Measurements from ENCODE around the gene DCLK2.

The DCLK2 gene

DNA sequence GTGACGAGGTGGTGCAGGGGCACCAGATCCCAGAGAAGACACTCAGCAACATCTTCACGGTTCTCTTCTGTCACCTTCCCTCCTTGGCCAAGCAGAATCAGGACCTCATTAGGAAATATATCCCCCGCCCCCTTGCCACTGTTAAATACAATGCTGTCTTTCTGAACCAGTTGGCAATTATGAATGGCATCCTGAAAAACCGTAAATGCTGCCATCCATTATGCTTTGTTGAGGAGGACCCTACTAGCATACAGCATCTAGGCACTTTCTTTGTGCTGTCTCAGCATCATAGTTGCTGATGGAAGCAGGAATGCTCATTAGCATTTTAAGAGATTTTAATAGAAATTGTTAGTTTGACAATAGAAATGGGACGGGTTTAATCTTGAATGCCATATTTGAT lies 138.5 kb downstream of the DCLK2 start:
- in situ Hi-C loops (cut with MboI; ENCODE audit: low pct_unique_long_range_greater_than_20kb, low sequenced_read_pairs, unreplicated experiment): loop anchor here (25.0 kb wide), 1 partner anchor 204 kb away; no protein-coding TSS in a partner anchor
- TF ChIP-seq, protein P1, sequence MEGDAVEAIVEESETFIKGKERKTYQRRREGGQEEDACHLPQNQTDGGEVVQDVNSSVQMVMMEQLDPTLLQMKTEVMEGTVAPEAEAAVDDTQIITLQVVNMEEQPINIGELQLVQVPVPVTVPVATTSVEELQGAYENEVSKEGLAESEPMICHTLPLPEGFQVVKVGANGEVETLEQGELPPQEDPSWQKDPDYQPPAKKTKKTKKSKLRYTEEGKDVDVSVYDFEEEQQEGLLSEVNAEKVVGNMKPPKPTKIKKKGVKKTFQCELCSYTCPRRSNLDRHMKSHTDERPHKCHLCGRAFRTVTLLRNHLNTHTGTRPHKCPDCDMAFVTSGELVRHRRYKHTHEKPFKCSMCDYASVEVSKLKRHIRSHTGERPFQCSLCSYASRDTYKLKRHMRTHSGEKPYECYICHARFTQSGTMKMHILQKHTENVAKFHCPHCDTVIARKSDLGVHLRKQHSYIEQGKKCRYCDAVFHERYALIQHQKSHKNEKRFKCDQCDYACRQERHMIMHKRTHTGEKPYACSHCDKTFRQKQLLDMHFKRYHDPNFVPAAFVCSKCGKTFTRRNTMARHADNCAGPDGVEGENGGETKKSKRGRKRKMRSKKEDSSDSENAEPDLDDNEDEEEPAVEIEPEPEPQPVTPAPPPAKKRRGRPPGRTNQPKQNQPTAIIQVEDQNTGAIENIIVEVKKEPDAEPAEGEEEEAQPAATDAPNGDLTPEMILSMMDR (IDR thresholded peaks at IDR 0.05; ENCODE audit: extremely low read depth, insufficient read depth, missing control alignments): no peak
- DNase-seq (ENCODE audit: low spot score): no peak

DNA sequence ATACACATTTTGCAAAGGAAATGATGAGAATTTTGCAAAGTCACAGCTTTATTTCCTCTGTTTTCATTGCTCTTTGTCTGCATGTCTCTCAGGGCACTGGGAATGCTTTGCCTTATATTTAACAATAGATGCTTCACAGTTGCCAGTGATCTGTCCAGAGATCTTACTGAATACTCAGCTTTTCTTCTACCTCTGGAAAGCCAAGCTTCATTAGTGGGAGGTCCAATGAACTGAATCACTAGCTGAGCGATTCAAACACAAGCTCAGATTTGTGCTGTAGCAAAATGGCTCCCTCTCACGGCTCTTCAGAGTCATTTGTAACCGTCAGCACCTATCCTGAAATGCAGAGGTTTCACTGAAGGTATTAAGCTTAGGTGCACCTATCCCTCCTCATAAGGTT lies 138.9 kb downstream of the DCLK2 start:
- TF ChIP-seq, protein P1 (IDR thresholded peaks at IDR 0.05; ENCODE audit: extremely low read depth, insufficient read depth, missing control alignments): no peak
- DNase-seq (ENCODE audit: low spot score): no peak
- in situ Hi-C loops (cut with MboI; ENCODE audit: low pct_unique_long_range_greater_than_20kb, low sequenced_read_pairs, unreplicated experiment): loop anchor here (25.0 kb wide), 1 partner anchor 205 kb away; no protein-coding TSS in a partner anchor

DNA sequence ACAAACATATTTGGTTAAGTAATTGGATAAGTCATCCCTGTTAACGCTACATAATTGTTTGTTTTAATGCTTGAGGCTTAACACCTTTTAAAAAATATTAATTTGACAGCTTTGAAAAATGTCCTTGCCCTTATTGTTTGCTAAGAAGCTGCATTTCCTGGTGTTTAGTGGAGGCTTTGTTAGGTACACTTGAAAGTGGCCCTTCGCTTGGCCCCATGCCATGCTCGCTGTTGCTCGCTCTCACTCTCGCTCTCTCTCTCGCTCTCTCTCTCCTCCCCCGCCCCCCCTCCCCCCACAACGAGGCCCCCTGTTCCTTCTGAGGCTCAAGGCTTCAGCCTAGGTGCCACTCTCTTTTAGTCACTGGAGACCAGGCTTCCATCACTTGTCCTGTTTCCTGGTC lies 139.6 kb downstream of the DCLK2 start:
- no peak for DNase-seq (ENCODE audit: low spot score)
- in situ Hi-C loops (cut with MboI; ENCODE audit: low pct_unique_long_range_greater_than_20kb, low sequenced_read_pairs, unreplicated experiment): loop anchor here (25.0 kb wide), 1 partner anchor 206 kb away; no protein-coding TSS in a partner anchor
- TF ChIP-seq, protein P1 (IDR thresholded peaks at IDR 0.05; ENCODE audit: extremely low read depth, insufficient read depth, missing control alignments): no peak

DNA sequence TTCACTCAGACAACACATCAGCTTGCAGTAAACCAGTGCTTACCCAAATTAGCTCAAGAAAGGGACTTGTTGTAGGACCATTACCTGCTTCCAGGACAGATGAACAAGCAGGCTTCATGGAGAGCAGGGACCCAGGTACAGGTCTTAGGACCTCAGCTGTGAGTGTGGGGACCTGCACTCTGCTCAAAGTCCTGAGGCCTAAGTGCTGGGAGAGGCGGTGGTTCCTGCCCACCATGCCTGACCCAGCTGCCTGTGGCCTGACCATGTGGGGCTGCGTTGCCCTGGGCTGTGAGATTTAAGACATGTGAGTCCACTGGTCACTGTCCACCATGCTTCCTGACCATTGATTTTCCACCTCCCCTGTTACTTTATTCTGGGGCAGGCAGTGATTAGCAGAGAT lies 140.2 kb downstream of the DCLK2 start:
- TF ChIP-seq, protein P1 (IDR thresholded peaks at IDR 0.05; ENCODE audit: extremely low read depth, insufficient read depth, missing control alignments): no peak
- in situ Hi-C loops (cut with MboI; ENCODE audit: low pct_unique_long_range_greater_than_20kb, low sequenced_read_pairs, unreplicated experiment): loop anchor here (25.0 kb wide), 1 partner anchor 206 kb away; no protein-coding TSS in a partner anchor
- DNase-seq (ENCODE audit: low spot score): no peak

DNA sequence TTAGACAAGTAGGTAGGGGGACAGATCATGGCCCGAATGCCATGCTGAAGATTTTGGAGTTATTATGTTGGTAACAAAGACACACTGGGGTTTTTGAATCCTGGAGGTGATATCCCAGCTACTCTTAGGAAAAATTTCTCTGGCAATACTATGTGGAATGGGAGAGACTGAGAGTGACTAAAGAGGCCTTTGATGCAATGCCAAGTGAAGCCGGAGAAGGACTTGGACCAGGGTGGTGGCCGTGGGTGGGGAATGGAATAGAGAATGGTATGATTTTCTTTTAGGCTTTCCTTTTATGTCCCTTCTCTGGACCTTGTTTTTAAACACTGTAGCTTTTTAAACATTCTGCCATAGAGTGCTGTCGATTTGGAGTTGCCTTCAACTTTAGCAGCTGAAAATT lies 141.6 kb downstream of the DCLK2 start:
- in situ Hi-C loops (cut with MboI; ENCODE audit: low pct_unique_long_range_greater_than_20kb, low sequenced_read_pairs, unreplicated experiment): loop anchor here (25.0 kb wide), 1 partner anchor 208 kb away; no protein-coding TSS in a partner anchor
- no peak for DNase-seq (ENCODE audit: low spot score)
- TF ChIP-seq, protein P1 (IDR thresholded peaks at IDR 0.05; ENCODE audit: extremely low read depth, insufficient read depth, missing control alignments): no peak

DNA sequence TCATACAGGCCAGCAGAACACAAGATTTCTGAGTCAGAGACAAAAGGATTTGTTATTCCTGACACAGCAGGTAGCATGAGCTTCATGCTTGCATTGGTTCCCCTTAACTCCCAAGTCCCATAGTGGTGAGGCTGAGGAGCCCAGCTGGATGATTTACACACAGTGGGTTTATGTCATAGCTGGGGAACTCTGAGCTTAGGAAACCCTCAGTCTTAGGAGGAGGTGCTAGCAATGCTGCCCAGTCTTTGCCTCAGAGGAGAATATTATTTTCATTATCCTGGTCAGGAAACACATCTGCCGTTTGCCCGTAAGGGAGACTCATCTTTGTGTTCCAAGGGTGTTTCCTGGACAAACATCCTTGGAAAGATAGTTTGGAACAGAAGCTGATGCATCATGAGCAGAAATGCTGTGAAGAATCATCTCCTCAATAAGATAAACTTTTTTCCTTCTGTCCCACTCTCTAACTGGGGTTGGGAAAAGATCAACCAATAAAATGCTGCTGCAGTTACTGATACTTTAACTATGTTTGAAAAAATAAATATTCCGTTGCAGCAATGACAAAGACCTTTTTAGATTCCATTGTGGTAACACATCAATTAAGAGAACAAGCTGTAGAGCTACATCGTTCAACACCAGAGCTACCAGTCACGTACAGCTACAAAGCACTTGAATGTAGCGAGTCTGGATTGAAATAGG lies 146.8 kb downstream of the DCLK2 start:
- DNase-seq (ENCODE audit: low spot score): no peak
- TF ChIP-seq, protein P1 (IDR thresholded peaks at IDR 0.05; ENCODE audit: extremely low read depth, insufficient read depth, missing control alignments): no peak
- in situ Hi-C loops (cut with MboI; ENCODE audit: low pct_unique_long_range_greater_than_20kb, low sequenced_read_pairs, unreplicated experiment): loop anchor here (25.0 kb wide), 1 partner anchor 213 kb away; no protein-coding TSS in a partner anchor

Data from GM13977 (cell line).